Activated CD4-positive, alpha-beta T cell treated with anti-CD3 and anti-CD28 coated beads, Interleukin-2, amount 10 ng/mL, durations not matched to agents 7 days and 5 days (primary cell): ENCODE measurements around the gene CCDC142. TPM values are rescaled to one million over a fixed set of nuclear protein-coding genes. Genes with fewer than 3 reads are reported as not detected.

ENCODE experiments used
- CTCF ChIA-PET: fragments of 350-600 bp; sonication (Branson Sonifier 250); formaldehyde crosslinking; loops from one replicate; lab custom pipeline; 2021; ENCODE audit warnings: antibody characterized with exemption; lab: Charles Lee
- POLR2A ChIA-PET: fragments of 350-600 bp; sonication (Branson Sonifier 250); formaldehyde crosslinking; loops from one replicate; lab custom pipeline; 2021; ENCODE audit warnings: antibody characterized with exemption; lab: Charles Lee
- DNase-seq: peaks from one replicate; pipeline ENCODE4 v3.0.0-alpha.2; 2020
- H3K27ac Mint-ChIP-seq: one replicate; pipeline ENCODE4 v1.8.0; 2021; ENCODE audit warnings: mild to moderate bottlenecking, moderate library complexity, mixed read lengths
- H3K27me3 Mint-ChIP-seq: one replicate; pipeline ENCODE4 v1.8.0; 2021; ENCODE audit warnings: mixed read lengths
- H3K36me3 Mint-ChIP-seq: one replicate; pipeline ENCODE4 v1.8.0; 2021; ENCODE audit warnings: low read depth, mixed read lengths
- H3K4me1 Mint-ChIP-seq: one replicate; pipeline ENCODE4 v1.8.0; 2021; ENCODE audit warnings: mixed read lengths
- H3K4me3 Mint-ChIP-seq: one replicate; pipeline ENCODE4 v1.8.0; 2021; ENCODE audit warnings: mild to moderate bottlenecking, moderate library complexity, mixed read lengths
- H3K9me3 Mint-ChIP-seq: one replicate; pipeline ENCODE4 v1.8.0; 2021; ENCODE audit warnings: mixed read lengths
- total RNA-seq, 2 experiments: library from RNA; stranded (reverse); gene quantifications; one replicate each; pipeline ENCODE4 v1.2.3, GENCODE V29; 2021

Gene CCDC142
- total RNA-seq, 2 experiments from 2014 or later, result 26.8 to 27.1 TPM

- Mint-ChIP-seq H3K9me3 (no peaks in the 10 kb centered on the region), H3K4me1 (peaks cover 64% of the 10 kb centered on the region)
- DNase-seq, result no peak
Measured at GRCh38 chr2:74501335-74502071, 18.7 kb upstream of the CCDC142 start.

GRCh38 chr2:74500578-74500946 lies 17.8 kb upstream of the CCDC142 start:
- Mint-ChIP-seq H3K9me3 (no peaks in the 10 kb centered on the region), H3K27ac (no peak overlapping the region), H3K4me1 (peaks cover 59% of the 10 kb centered on the region), H3K36me3 (peaks cover 31% of the 10 kb centered on the region), H3K27me3 (peaks cover 62% of the 10 kb centered on the region), H3K4me3 (no peak overlapping the region)
- ChIA-PET CTCF (interaction anchor here (0.7 to 5.6 kb wide), 8 partner anchors 8 to 87 kb away, joined by 3 to 38 read pairs (median 4); partner anchors contain the start of genes CCDC142, TTC31 and WBP1), POLR2A (no interaction called here)
- DNase-seq, result no peak

More at GRCh38 chr2:74501335-74502071, 18.7 kb upstream of the CCDC142 start:
- peaks cover 62% of the 10 kb centered on the region for H3K27me3 Mint-ChIP-seq
- CTCF ChIA-PET, result interaction anchor here (0.7 to 5.6 kb wide), 7 partner anchors 8 to 86 kb away, joined by 3 to 38 read pairs (median 10); partner anchors contain the start of genes CCDC142, TTC31 and WBP1
- POLR2A ChIA-PET, result no interaction called here
- peaks cover 35% of the 10 kb centered on the region for H3K36me3 Mint-ChIP-seq
- H3K27ac Mint-ChIP-seq, result no peak overlapping the region
- H3K4me3 Mint-ChIP-seq, result peak overlapping the region; percentile 4

- DNase-seq, result no peak
- peaks cover 27% of the 10 kb centered on the region for H3K36me3 Mint-ChIP-seq
- peaks cover 54% of the 10 kb centered on the region for H3K4me1 Mint-ChIP-seq
- H3K27ac Mint-ChIP-seq, result no peak overlapping the region
- peak overlapping the region; percentile 30 for H3K4me3 Mint-ChIP-seq
- ChIA-PET CTCF (interaction anchor here (0.9 to 5.6 kb wide), 6 partner anchors 8 to 88 kb away, joined by 3 to 38 read pairs (median 4); partner anchors contain the start of genes CCDC142 and TTC31), POLR2A (no interaction called here)
- H3K27me3 Mint-ChIP-seq, result peaks cover 62% of the 10 kb centered on the region
- no peaks in the 10 kb centered on the region for H3K9me3 Mint-ChIP-seq
Measured at GRCh38 chr2:74499940-74500577, 17.3 kb upstream of the CCDC142 start.

GRCh38 chr2:74499267-74499939 lies 16.6 kb upstream of the CCDC142 start, which contains the start of gene LBX2:
TSS of gene LBX2 (minus strand) at chr2:74499603. CDS start at chr2:74499537, 66 bp downstream.
- peak within 1 kb of the TSS; percentile 79 for H3K4me3 Mint-ChIP-seq
- H3K27ac Mint-ChIP-seq, result peak within 1 kb of the TSS; percentile 77
- DNase-seq, result peak; percentile 41
- H3K4me1 Mint-ChIP-seq, result peaks cover 48% of the 10 kb centered on the region
- peaks cover 60% of the 10 kb centered on the region for H3K27me3 Mint-ChIP-seq
- peaks cover 22% of the 10 kb centered on the region for H3K36me3 Mint-ChIP-seq
- POLR2A ChIA-PET, result no interaction called here
- CTCF ChIA-PET, result interaction anchor here (0.9 to 5.6 kb wide), 3 partner anchors 10 to 17 kb away, joined by 3 to 38 read pairs (median 4); partner anchors contain the start of genes CCDC142 and TTC31
- no peaks in the 10 kb centered on the region for H3K9me3 Mint-ChIP-seq

GRCh38 chr2:74498500-74499266 lies 15.9 kb upstream of the CCDC142 start:
- H3K36me3 Mint-ChIP-seq, result peaks cover 23% of the 10 kb centered on the region
- H3K27ac Mint-ChIP-seq, result peak overlapping the region; percentile 77
- ChIA-PET POLR2A (no interaction called here), CTCF (interaction anchor here (0.9 to 5.6 kb wide), 5 partner anchors 8 to 40 kb away, joined by 3 to 38 read pairs (median 4); partner anchors contain the start of genes CCDC142 and TTC31)
- no peaks in the 10 kb centered on the region for H3K9me3 Mint-ChIP-seq
- H3K4me3 Mint-ChIP-seq, result peak overlapping the region; percentile 79
- DNase-seq, result no peak
- peaks cover 55% of the 10 kb centered on the region for H3K27me3 Mint-ChIP-seq
- H3K4me1 Mint-ChIP-seq, result peaks cover 45% of the 10 kb centered on the region

- peak; percentile 39 for DNase-seq
- ChIA-PET CTCF (interaction anchor here (0.9 to 5.6 kb wide), 5 partner anchors 8 to 41 kb away, joined by 3 to 38 read pairs (median 4); partner anchors contain the start of genes CCDC142 and TTC31), POLR2A (no interaction called here)
- peaks cover 51% of the 10 kb centered on the region for H3K27me3 Mint-ChIP-seq
- peaks cover 38% of the 10 kb centered on the region for H3K4me1 Mint-ChIP-seq
- peaks cover 27% of the 10 kb centered on the region for H3K36me3 Mint-ChIP-seq
- no peaks in the 10 kb centered on the region for H3K9me3 Mint-ChIP-seq
- H3K4me3 Mint-ChIP-seq, result peak overlapping the region; percentile 79
- H3K27ac Mint-ChIP-seq, result peak overlapping the region; percentile 77
Measured at GRCh38 chr2:74497777-74498499, 15.1 kb upstream of the CCDC142 start.

GRCh38 chr2:74496997-74497776 lies 14.4 kb upstream of the CCDC142 start:
- no peaks in the 10 kb centered on the region for H3K9me3 Mint-ChIP-seq
- H3K4me3 Mint-ChIP-seq, result peak overlapping the region; percentile 79
- CTCF ChIA-PET, result interaction anchor here (0.9 to 5.6 kb wide), 5 partner anchors 9 to 87 kb away, joined by 3 to 38 read pairs (median 3); partner anchors contain the start of genes CCDC142 and TTC31
- no peak for DNase-seq
- H3K36me3 Mint-ChIP-seq, result peaks cover 28% of the 10 kb centered on the region
- no peak overlapping the region for H3K27ac Mint-ChIP-seq
- peaks cover 44% of the 10 kb centered on the region for H3K27me3 Mint-ChIP-seq
- H3K4me1 Mint-ChIP-seq, result peaks cover 30% of the 10 kb centered on the region
- POLR2A ChIA-PET, result no interaction called here

- CTCF ChIA-PET, result interaction anchor here (0.9 to 1.1 kb wide), 3 partner anchors 12 to 36 kb away, joined by 3 to 6 read pairs (median 3); partner anchors contain the start of genes CCDC142 and TTC31
- H3K4me1 Mint-ChIP-seq, result peaks cover 23% of the 10 kb centered on the region
- peaks cover 27% of the 10 kb centered on the region for H3K27me3 Mint-ChIP-seq
- H3K27ac Mint-ChIP-seq, result no peak overlapping the region
- no peaks in the 10 kb centered on the region for H3K9me3 Mint-ChIP-seq
- no peak overlapping the region for H3K4me3 Mint-ChIP-seq
- DNase-seq, result no peak
- POLR2A ChIA-PET, result no interaction called here
- H3K36me3 Mint-ChIP-seq, result peaks cover 30% of the 10 kb centered on the region
Measured at GRCh38 chr2:74495440-74495839, 12.6 kb upstream of the CCDC142 start.

- POLR2A ChIA-PET, result no interaction called here
- Mint-ChIP-seq H3K27ac (no peak overlapping the region), H3K36me3 (peaks cover 31% of the 10 kb centered on the region), H3K27me3 (peaks cover 11% of the 10 kb centered on the region), H3K4me3 (no peak overlapping the region), H3K4me1 (peaks cover 16% of the 10 kb centered on the region), H3K9me3 (no peaks in the 10 kb centered on the region)
- CTCF ChIA-PET, result interaction anchor here (0.5 to 3.7 kb wide), 7 partner anchors 8 to 665 kb away, joined by 3 to 21 read pairs (median 5); partner anchors contain the start of genes CCDC142, STAMBP and TTC31
- no peak for DNase-seq
Measured at GRCh38 chr2:74493546-74493945, 10.7 kb upstream of the CCDC142 start.

- Mint-ChIP-seq H3K36me3 (peaks cover 30% of the 10 kb centered on the region), H3K27ac (no peak overlapping the region), H3K4me3 (no peak overlapping the region), H3K4me1 (peaks cover 4% of the 10 kb centered on the region), H3K27me3 (no peaks in the 10 kb centered on the region), H3K9me3 (no peaks in the 10 kb centered on the region)
- no peak for DNase-seq
- CTCF ChIA-PET, result interaction anchor here (0.5 to 3.7 kb wide), 5 partner anchors 9 to 93 kb away, joined by 4 to 21 read pairs (median 7); partner anchors contain the start of genes CCDC142 and TTC31
- POLR2A ChIA-PET, result no interaction called here
Measured at GRCh38 chr2:74491648-74492544, 9.1 kb upstream of the CCDC142 start.
